Stimulated activated naive CD8-positive, alpha-beta T cell treated with anti-CD3 and anti-CD28 coated beads, Interleukin-15, Interleukin-2, amounts not matched to agents 100 U/mL and 50 U/mL, for 24 hours (primary cell): Measurements from ENCODE around the gene PIM1.
A peak's percentile ranks its signal among the peaks of the same experiment; 100 is the strongest.
"Not testable (repeated sequence)": the region's sequence is repeated elsewhere in the genome, so short reads cannot be mapped to it uniquely, and the experiment has no call there.

Source experiments
- ATAC-seq: fragments of 150-1000 bp; cut with Tn5 transposase; one replicate; pipeline ENCODE4 v1.10.0; 2021
- DNase-seq: peaks from one replicate; pipeline ENCODE4 v3.0.0; 2021

Gene PIM1

GRCh38 chr6:37171201-37171969 lies 1.4 kb downstream of the PIM1 start:
- ATAC-seq (no peak), DNase-seq (peak; percentile 45)

DNA sequence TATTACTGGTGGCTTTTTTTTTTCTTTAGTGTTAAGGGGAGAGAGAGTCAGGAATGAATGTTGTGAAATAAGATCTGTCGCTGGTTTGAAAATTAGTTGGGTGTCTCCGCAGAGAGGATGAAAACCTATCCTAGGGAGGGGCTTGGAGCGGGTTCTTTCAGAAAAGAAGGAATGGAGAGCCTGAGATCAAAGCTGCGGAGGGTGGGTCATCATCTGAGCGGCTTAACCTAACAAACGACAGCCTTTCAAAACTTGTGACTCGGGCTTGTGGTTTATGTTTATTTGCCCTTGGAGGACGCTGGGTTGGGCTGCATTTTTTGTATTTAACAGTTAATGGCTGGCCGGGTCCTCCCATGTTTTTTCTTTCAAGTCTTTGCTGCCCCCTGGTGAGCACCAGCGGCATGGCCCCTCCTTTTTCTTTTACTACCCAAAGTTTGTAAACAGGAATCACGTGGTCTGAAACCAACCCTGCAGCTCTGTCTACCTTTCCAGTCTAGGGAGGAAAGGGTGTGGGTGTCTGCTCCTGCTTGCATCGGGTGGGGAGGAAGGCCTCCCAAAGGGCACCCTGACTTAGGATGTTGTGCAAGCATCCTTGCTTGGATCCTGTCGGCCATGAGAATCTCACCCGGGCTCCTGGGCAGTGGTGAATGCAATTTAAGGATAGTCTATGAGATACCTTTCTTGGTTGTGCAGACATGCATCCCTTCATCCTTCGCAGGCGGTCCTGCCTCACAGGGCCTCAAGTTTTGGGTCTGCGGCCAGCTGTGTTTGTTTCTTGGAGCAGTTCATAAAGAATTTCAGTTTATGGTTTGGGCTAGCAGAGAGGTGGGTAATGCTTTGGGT lies 2.2 kb downstream of the PIM1 start:
- DNase-seq, result peak; percentile 87
- ATAC-seq, result peak; percentile 1

- ATAC-seq, result no peak
- DNase-seq, result no peak
Measured at GRCh38 chr6:37172912-37173492, 3.0 kb downstream of the PIM1 start.

- peak; percentile 40 for ATAC-seq
- peak; percentile 54 for DNase-seq
Measured at GRCh38 chr6:37173493-37174195, 3.7 kb downstream of the PIM1 start.

- DNase-seq, result no peak
- no peak for ATAC-seq
Measured at GRCh38 chr6:37174196-37174514, 4.2 kb downstream of the PIM1 start.

- no peak for ATAC-seq
- no peak for DNase-seq
Measured at GRCh38 chr6:37174515-37175331, 4.8 kb downstream of the PIM1 start.

DNA sequence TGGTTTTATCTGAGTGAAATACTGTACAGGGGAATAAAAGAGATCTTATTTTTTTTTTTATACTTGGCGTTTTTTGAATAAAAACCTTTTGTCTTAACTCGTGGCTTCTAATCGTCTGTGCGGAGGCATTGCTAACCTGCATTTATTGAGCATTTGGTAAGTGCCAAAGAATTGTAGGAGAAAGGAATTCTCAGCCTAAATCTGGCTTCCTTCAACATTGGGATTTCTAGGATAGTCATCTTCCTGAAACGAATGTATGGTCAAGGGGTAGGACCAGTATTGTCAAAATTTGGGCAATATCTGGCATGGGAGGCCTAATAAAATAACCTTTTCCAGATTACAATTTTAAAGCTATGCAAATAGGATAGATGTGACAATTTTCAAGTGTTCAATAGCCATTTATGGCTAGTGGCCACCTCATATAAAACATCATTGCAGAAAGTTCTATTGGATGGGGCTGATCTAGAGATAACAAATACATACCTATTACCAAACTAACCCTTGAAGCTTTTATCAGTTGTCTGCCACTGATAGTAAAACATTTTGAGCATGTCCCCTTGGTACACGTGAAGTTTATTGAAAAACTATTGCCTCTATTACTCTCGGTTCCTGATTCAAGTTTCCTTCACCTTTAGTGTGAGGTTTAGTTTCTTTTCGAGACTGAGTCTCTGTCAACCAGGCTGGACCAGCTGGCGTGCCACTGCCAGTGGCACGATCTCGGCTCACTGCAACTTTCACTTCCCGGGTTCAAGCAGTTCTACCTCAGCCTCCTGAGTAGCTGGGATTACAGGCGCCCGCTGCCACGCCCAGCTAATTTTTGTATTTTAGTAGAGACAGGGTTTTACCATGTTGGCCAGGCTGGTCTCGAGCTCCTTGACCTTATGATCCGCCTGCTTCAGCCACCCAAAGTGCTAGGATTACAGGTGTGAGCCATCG lies 5.6 kb downstream of the PIM1 start:
- DNase-seq (no peak), ATAC-seq (no peak)

- no peak for DNase-seq
- ATAC-seq, result no peak
Measured at GRCh38 chr6:37176268-37177076, 6.5 kb downstream of the PIM1 start.

- DNase-seq (no peak), ATAC-seq (no peak)
Measured at GRCh38 chr6:37177077-37177934, 7.4 kb downstream of the PIM1 start.

DNA sequence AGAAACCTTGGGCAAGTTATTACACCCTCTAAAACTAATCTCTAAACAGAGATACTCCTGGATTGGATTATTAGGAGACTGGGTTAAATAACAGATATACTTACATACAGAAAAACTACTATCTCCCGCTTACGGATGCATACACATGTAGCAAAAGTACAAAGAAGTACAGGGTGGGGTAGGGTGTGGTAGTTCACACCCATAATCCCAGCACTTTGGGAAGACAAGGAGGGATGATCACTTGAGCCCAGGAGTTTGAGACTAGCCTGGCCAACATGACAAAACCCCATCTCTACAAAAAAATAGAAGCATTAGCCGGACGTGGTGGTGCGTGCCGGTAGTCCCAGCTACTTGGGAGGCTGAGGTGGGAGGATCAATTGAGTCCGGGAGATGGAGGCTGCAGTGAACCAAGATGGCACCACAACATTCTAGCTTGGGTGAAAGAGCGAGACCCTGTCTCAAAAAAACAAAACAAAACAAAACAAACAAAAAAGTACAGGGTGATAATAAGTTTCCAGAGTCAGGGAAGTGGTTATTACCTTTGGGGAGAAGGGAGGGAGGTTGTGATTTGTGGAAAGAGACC lies 8.1 kb downstream of the PIM1 start:
- ATAC-seq (no peak), DNase-seq (no peak)

GRCh38 chr6:37180075-37180474 lies 10.1 kb downstream of the PIM1 start:
- no peak for DNase-seq
- no peak for ATAC-seq

DNA sequence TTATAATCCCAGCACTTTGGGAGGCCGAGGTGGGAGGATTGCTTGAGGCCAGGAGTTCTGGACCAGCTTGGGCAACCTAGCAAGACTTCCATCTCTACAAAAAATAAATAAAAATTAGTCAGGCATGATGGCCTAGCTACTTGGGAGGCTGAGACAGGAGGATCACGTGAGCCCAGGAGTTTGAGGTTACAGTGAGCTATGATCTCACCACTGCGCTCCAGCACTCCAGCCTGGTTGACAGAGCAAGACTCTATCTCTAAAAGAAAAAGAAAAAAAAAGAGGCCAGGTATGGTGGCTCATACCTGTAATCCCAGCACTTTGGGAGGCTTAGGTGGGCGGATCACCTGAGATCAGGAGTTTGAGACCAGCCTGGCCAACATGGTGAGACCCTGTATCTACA lies 10.7 kb downstream of the PIM1 start:
- not testable (repeated sequence) for ATAC-seq, DNase-seq

DNA sequence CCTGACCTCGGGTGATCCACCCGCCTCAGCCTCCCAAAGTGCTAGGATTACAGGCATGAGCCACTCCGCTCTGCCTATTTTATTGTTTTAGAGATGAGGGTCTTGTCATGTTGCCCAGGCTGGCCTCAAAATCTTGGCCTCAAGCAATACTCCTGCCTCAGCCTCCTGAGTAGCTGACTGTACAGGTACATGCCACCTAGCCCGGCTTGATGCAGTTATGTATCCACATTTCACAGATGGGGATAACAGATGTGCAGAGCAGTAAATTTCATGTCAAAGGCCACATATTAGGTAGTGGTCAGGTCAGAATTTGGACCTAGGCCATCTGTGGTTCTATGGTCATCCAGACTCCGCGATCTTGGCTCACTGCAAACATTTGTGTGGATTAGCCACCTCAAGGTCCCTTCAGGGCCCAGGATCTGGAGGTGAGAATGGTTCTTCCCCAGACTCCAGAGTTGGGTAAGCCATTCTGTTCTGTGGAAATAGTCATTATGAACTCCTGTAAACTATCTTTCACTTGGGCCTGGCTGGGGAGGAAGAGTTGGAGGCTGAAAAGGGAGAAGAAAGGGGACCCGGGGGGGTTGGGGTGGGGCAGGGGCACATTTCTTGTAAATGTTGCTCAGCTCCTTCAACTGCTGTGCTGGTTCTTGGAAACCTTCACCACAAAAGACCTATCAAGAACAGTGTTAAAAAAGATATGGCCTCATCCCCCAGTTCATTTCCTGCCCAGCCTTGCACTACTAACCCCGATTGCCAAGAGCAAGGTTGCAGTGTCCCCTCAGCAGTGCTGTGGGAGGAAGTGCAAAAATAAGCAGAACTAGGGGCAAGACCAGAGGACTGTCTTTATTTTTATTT lies 13.0 kb downstream of the PIM1 start:
- DNase-seq, result peak; percentile 65
- ATAC-seq, result peak; percentile 96

- ATAC-seq, DNase-seq: not testable (repeated sequence)
Measured at GRCh38 chr6:37185949-37186720, 16.2 kb downstream of the PIM1 start.

GRCh38 chr6:37187321-37188022 lies 17.5 kb downstream of the PIM1 start:
- ATAC-seq (no peak), DNase-seq (no peak)

- DNase-seq, result no peak
Measured at GRCh38 chr6:37188962-37189510, 19.1 kb downstream of the PIM1 start.

More at GRCh38 chr6:37188962-37189510, 19.1 kb downstream of the PIM1 start:
- ATAC-seq, result no peak
